AG04450 (cell line): ENCODE measurements around the gene ACVRL1. TPM values are rescaled to one million over a fixed set of nuclear protein-coding genes. Genes with fewer than 3 reads are reported as not detected.

Experiments
- CTCF ChIA-PET: fragments of 300-600, 350-600 bp; formaldehyde crosslinking; extraction: SDS; loops from one replicate; lab custom pipeline; 2022; ENCODE audit warnings: antibody characterized with exemption, inconsistent platforms; lab: Charles Lee
- POLR2A ChIA-PET: fragments of 350-600 bp; formaldehyde crosslinking; extraction: SDS; loops from one replicate; lab custom pipeline; 2021; ENCODE audit warnings: antibody characterized with exemption, inconsistent platforms; lab: Yijun Ruan, JAX
- DNase-seq: peaks from one replicate; pipeline ENCODE4 v3.0.0-alpha.2; 2011; ENCODE audit warnings: low read depth, low spot score
- H3K27ac ChIP-seq: one replicate; pipeline ENCODE4 v1.5.1; 2012; ENCODE audit warnings: low read depth, low read length, control low read depth
- H3K27me3 ChIP-seq: one replicate; pipeline ENCODE4 v1.6.0; 2012; ENCODE audit warnings: low read length; ENCODE audit not compliant: control insufficient read depth, insufficient read depth
- H3K4me3 ChIP-seq: 2 replicates; pipeline ENCODE4 v1.5.1; 2011; ENCODE audit warnings: mild to moderate bottlenecking, low read depth, low read length, control low read depth
- H3K9me3 ChIP-seq: 2 replicates; pipeline ENCODE4 v1.5.1; 2012; ENCODE audit warnings: low read length; ENCODE audit not compliant: control insufficient read depth, insufficient read depth
- polyA plus RNA-seq: library from polyadenylated mRNA; depleted of rRNA; stranded (reverse); fragments of >200 nt; gene quantifications from 2 replicates; pipeline ENCODE4 v1.2.3, GENCODE V29; 2011
- TF ChIP-seq, protein P1 (sequence below): IDR thresholded peaks from 2 replicates; pipeline ENCODE4 v1.5.1; 2011; ENCODE audit warnings: low read depth, low read length, control low read depth, inconsistent platforms

ACVRL1 gene
- polyA plus RNA-seq, 1 experiment: 11.1 TPM

DNA sequence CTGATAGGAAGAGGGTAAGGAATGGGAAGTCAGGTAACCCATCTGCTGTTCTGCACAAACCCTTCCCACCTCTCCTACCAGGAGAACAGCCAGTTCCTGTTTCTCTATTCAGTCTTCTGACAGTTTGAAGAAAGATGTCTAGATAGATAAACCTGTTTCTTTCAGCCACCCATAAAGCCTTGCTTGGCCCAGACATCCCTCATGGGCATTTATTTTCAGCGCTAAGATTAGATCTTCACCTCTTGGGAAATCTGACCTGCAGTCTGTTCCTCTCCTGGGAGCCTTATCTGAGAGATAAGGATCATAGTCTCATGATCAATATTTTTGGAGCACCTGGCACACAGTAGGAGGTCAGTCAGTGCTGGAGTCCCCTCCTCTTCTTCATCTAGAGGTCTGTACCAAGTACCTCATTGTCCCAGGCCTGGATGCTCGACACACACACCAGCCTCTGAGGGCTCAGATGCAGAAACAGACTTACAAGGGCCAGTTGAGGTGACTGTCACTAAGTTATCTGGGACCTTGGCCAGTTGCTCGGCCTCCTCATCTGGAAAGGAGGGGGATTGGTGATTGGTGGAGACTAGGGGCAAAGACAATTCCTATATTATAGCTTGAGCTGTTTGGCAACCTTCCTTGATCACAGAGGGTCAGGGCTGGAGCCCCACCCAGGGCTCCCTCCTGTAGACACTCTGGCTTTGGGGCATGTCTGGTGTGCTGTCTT lies 18.2 kb downstream of the ACVRL1 start:
- POLR2A ChIA-PET: no interaction called here
- Histone ChIP-seq H3K27me3 (peaks cover 4% of the 10 kb centered on the region), H3K27ac (no peak overlapping the region), H3K9me3 (no peaks in the 10 kb centered on the region), H3K4me3 (no peak overlapping the region)
- DNase-seq: no peak
- CTCF ChIA-PET: interaction anchor here (0.8 to 1.4 kb wide), 2 partner anchors 12 to 31 kb away, joined by 3 to 5 read pairs; no protein-coding TSS in a partner anchor
- TF ChIP-seq, protein P1, sequence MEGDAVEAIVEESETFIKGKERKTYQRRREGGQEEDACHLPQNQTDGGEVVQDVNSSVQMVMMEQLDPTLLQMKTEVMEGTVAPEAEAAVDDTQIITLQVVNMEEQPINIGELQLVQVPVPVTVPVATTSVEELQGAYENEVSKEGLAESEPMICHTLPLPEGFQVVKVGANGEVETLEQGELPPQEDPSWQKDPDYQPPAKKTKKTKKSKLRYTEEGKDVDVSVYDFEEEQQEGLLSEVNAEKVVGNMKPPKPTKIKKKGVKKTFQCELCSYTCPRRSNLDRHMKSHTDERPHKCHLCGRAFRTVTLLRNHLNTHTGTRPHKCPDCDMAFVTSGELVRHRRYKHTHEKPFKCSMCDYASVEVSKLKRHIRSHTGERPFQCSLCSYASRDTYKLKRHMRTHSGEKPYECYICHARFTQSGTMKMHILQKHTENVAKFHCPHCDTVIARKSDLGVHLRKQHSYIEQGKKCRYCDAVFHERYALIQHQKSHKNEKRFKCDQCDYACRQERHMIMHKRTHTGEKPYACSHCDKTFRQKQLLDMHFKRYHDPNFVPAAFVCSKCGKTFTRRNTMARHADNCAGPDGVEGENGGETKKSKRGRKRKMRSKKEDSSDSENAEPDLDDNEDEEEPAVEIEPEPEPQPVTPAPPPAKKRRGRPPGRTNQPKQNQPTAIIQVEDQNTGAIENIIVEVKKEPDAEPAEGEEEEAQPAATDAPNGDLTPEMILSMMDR: no peak

DNA sequence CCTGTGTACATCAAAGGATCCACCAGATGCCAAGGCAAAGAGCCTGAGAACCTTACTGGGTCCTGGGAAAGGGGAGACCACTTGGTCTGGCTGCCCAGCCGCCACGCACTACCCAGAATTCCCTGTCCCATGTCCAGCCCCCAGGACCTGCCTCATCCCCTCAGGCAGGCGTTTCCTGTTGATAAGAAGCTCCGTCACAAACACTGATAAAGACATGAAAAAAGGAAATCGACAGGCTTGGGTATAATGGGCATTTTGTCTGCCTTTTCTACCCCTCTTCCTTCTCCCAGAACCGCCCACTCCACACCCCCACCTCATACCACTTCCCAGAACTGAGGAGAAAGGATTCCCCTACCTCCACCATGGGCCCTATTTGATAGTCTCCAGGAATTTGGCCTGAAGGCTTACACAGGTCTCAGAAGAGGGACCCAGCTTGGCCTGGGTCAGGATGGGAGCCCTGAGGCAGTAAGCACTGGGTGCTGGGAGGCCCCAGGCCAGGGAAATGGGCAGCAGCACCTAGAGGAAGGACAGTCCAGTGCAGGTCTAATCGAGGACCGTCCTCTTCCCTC lies 18.8 kb downstream of the ACVRL1 start:
- Histone ChIP-seq H3K4me3 (no peak overlapping the region), H3K27me3 (peaks cover 8% of the 10 kb centered on the region), H3K27ac (no peak overlapping the region), H3K9me3 (no peaks in the 10 kb centered on the region)
- TF ChIP-seq, protein P1: no peak
- no peak for DNase-seq
- CTCF ChIA-PET: interaction anchor here (0.6 to 1.6 kb wide), 6 partner anchors 8 to 106 kb away, joined by 3 to 5 read pairs (median 3); no protein-coding TSS in a partner anchor
- POLR2A ChIA-PET: no interaction called here

DNA sequence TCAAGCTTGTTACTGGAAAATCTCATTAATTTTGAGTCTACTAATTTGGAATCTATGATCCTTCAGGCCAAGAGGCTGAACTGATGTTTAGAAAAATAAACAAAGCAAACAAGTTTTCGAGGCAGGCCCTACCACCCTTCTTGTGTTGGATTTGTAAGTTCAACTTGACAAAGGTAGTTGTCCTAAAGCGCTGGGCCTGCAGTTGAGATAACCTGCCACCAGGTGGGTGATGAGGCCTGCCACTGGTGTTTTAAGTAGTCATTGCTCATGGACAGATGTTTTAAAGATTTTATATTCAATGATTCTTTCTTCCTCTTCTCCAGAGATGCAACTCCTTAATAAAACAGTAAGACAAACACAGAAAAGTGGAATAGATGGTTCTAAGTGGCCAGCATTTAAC lies 19.4 kb downstream of the ACVRL1 start:
- DNase-seq: no peak
- H3K27me3 ChIP-seq: peaks cover 8% of the 10 kb centered on the region
- TF ChIP-seq, protein P1: peak; percentile 56
- ChIA-PET POLR2A (no interaction called here), CTCF (interaction anchor here (0.6 to 1.6 kb wide), 7 partner anchors 8 to 107 kb away, joined by 3 to 5 read pairs (median 3); no protein-coding TSS in a partner anchor)
- H3K27ac ChIP-seq: no peak overlapping the region
- H3K4me3 ChIP-seq: no peak overlapping the region
- H3K9me3 ChIP-seq: no peaks in the 10 kb centered on the region

DNA sequence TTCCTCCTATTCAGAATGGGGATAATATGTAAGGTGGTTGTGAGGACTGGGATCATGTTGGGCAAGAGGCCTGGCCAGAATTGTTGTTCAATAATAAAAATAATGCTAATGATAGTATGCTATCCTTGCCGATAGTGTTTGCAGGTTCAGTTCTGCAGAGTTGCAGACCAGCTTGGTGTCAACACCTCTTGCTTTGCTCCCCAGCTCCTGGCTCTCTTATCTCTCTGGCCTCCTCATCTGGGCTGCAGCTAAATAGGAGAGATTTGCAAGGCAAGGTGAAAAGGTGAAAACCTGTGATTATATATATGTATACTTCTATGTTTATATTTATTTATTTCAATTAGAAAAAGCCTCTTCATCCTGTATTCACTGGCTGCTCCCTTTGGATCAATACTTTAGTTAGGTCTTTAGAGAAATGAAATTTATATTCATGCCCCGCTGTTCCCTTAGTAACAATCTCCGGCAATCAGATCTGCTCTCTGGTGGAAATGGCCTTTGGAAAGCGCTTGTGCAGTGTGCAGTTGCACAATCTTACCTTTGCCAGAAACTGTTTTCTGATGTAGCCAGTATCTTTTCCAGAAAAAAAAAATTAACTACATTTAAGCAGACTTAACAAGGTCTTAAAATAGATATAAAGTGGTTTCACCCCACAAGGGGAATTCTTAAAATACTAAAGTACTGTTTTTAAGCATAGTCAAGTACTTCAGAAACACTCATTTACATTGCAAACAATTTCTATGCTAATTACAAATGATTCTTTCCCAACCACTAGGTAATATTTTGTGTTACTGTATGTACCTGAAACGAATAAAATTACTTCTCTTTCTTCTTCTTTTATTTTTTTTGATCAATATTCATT lies 25.1 kb downstream of the ACVRL1 start:
- POLR2A ChIA-PET: no interaction called here
- Histone ChIP-seq H3K27me3 (peaks cover 13% of the 10 kb centered on the region), H3K4me3 (no peak overlapping the region), H3K27ac (no peak overlapping the region), H3K9me3 (no peaks in the 10 kb centered on the region)
- DNase-seq: no peak
- CTCF ChIA-PET: interaction anchor here (1.0 to 1.6 kb wide), 2 partner anchors 9 to 23 kb away, joined by 3 to 6 read pairs; no protein-coding TSS in a partner anchor
- TF ChIP-seq, protein P1: no peak
